Ascending aorta (tissue), 2 donors: ENCODE measurements around the gene CETN3. TPM values are rescaled to one million over a fixed set of nuclear protein-coding genes. Genes with fewer than 3 reads are reported as not detected.
"Not testable (repeated sequence)": the region's sequence is repeated elsewhere in the genome, so short reads cannot be mapped to it uniquely, and the experiment has no call there.

Experiments
- DNase-seq, 2 donors: peaks; one replicate each; pipeline ENCODE4 v3.0.0-alpha.2; 2019; ENCODE audit warnings: low spot score in 2 of 2
- H3K27ac ChIP-seq, 2 donors: fragments of 200-600 bp; sonication (generic); one replicate each; pipeline ENCODE4 v1.5.1; 2016 to 2017; ENCODE audit warnings: mild to moderate bottlenecking in 1 of 2
- H3K27me3 ChIP-seq: fragments of 200-600 bp; sonication (generic); one replicate; pipeline ENCODE4 v1.5.1; 2017
- H3K36me3 ChIP-seq, 2 donors: fragments of 200-600 bp; sonication (generic); one replicate each; pipeline ENCODE4 v1.5.1; 2016
- H3K4me1 ChIP-seq, 2 donors: fragments of 200-600 bp; sonication (generic); one replicate each; pipeline ENCODE4 v1.5.1; 2016 to 2017; ENCODE audit warnings: mild to moderate bottlenecking in 1 of 2
- H3K4me3 ChIP-seq, 2 donors: fragments of 200-600 bp; sonication (generic); one replicate each; pipeline ENCODE4 v1.5.1; 2016 to 2017; ENCODE audit warnings: mild to moderate bottlenecking in 1 of 2
- H3K9me3 ChIP-seq, 2 donors: fragments of 200-600 bp; sonication (generic); one replicate each; pipeline ENCODE4 v1.5.1; 2016
- CTCF ChIP-seq, 3 experiments: fragments of 200-600 bp in 2 of 3; fragments of 450-650 bp in 1 of 3; sonication (generic) in 2 of 3; IDR thresholded peaks; one replicate each; pipeline ENCODE4 v1.5.1; 2016 to 2019; ENCODE audit warnings: antibody characterized with exemption in 3 of 3, mild to moderate bottlenecking in 1 of 3, moderate library complexity in 1 of 3
- intact Hi-C: fragments of 100-400 bp; cut with DNase I; formaldehyde crosslinking; loops from one replicate; pipeline ENCODE4 v1.15.1; 2023
- total RNA-seq: library from RNA; depleted of rRNA; stranded (reverse); fragments of >200 nt; gene quantifications from one replicate; pipeline ENCODE4 v1.1.0, GENCODE V29; 2016

Gene CETN3
- total RNA-seq, 1 donor from 2014 or later = 36.7 TPM

GRCh38 chr5:90384389-90384788 is 25.2 kb downstream of the CETN3 start:
- Histone ChIP-seq H3K27ac (no peak overlapping the region), H3K9me3 (no peaks in the 10 kb centered on the region), H3K4me1 (no peaks in the 10 kb centered on the region), H3K27me3 (no peaks in the 10 kb centered on the region), H3K36me3 (no peaks in the 10 kb centered on the region), H3K4me3 (no peak overlapping the region)
- no peak for DNase-seq
- no peak for TF ChIP-seq CTCF (IDR thresholded peaks at IDR 0.05)
- intact Hi-C loops = loop anchor here (5.0 kb wide), 1 partner anchor 1132 kb away; no protein-coding TSS in a partner anchor

GRCh38 chr5:90383903-90384302 is 25.7 kb downstream of the CETN3 start:
- H3K27ac ChIP-seq = no peak overlapping the region
- no peaks in the 10 kb centered on the region for H3K9me3 ChIP-seq
- H3K4me3 ChIP-seq = no peak overlapping the region
- TF ChIP-seq CTCF (IDR thresholded peaks at IDR 0.05) = no peak
- no peaks in the 10 kb centered on the region for H3K4me1 ChIP-seq
- H3K36me3 ChIP-seq = no peaks in the 10 kb centered on the region
- intact Hi-C loops = loop anchor here (5.0 kb wide), 1 partner anchor 1132 kb away; no protein-coding TSS in a partner anchor
- DNase-seq = no peak
- no peaks in the 10 kb centered on the region for H3K27me3 ChIP-seq

GRCh38 chr5:90381213-90381929 is 28.2 kb downstream of the CETN3 start:
- Histone ChIP-seq H3K4me3 (no peak overlapping the region), H3K9me3 (peaks cover 0 to 2% of the 10 kb centered on the region in 2 donors), H3K36me3 (no peaks in the 10 kb centered on the region), H3K27ac (no peak overlapping the region), H3K27me3 (no peaks in the 10 kb centered on the region), H3K4me1 (no peaks in the 10 kb centered on the region)
- intact Hi-C loops = loop anchor here (5.0 kb wide), 1 partner anchor 1129 kb away; no protein-coding TSS in a partner anchor
- no peak for TF ChIP-seq CTCF (IDR thresholded peaks at IDR 0.05)
- DNase-seq = no peak

- H3K4me3 ChIP-seq = no peak overlapping the region
- no peak for DNase-seq
- H3K27ac ChIP-seq = no peak overlapping the region
- intact Hi-C loops = loop anchor here (5.0 kb wide), 1 partner anchor 1127 kb away; no protein-coding TSS in a partner anchor
- no peak for TF ChIP-seq CTCF (IDR thresholded peaks at IDR 0.05)
- no peaks in the 10 kb centered on the region for H3K36me3 ChIP-seq
- no peaks in the 10 kb centered on the region for H3K27me3 ChIP-seq
- no peaks in the 10 kb centered on the region for H3K4me1 ChIP-seq
- peaks cover 0 to 3% of the 10 kb centered on the region in 2 donors for H3K9me3 ChIP-seq
Measured at GRCh38 chr5:90379652-90380051, 29.9 kb downstream of the CETN3 start.

- no peaks in the 10 kb centered on the region for H3K36me3 ChIP-seq
- DNase-seq = no peak
- no peaks in the 10 kb centered on the region for H3K4me1 ChIP-seq
- no peak for TF ChIP-seq CTCF (IDR thresholded peaks at IDR 0.05)
- H3K27me3 ChIP-seq = no peaks in the 10 kb centered on the region
- intact Hi-C loops = no loop called here
- no peak overlapping the region for H3K4me3 ChIP-seq
- peaks cover 0 to 3% of the 10 kb centered on the region in 2 donors for H3K9me3 ChIP-seq
- no peak overlapping the region for H3K27ac ChIP-seq
Measured at GRCh38 chr5:90378752-90379151, 30.8 kb downstream of the CETN3 start.

GRCh38 chr5:90371269-90371668 is 38.3 kb downstream of the CETN3 start:
- H3K27ac ChIP-seq, H3K9me3 ChIP-seq, H3K36me3 ChIP-seq, DNase-seq, H3K4me3 ChIP-seq, intact Hi-C loops, H3K4me1 ChIP-seq, H3K27me3 ChIP-seq: not testable (repeated sequence)
